Gastroesophageal sphincter (tissue), 4 donors: Measurements from ENCODE around the gene WEE1. TPM values are rescaled to one million over a fixed set of nuclear protein-coding genes. Genes with fewer than 3 reads are reported as not detected.

ENCODE experiments used
- ATAC-seq: fragments of 150-250 bp; one replicate; pipeline ENCODE4 v1.9.1; 2016; ENCODE audit warnings: mild to moderate bottlenecking, moderate library complexity
- H3K27ac ChIP-seq, 4 donors: fragments of 200-600 bp; sonication (generic) in 3 of 4; 1 replicate in 3 of 4; 2 replicates in 1 of 4; pipeline ENCODE4 v1.5.1; 2016 to 2019
- H3K27me3 ChIP-seq: fragments of 200-600 bp; sonication (generic); one replicate; pipeline ENCODE4 v1.5.1; 2019
- H3K36me3 ChIP-seq, 2 donors: fragments of 200-600 bp; sonication (generic); one replicate each; pipeline ENCODE4 v1.5.1; 2019; ENCODE audit warnings: control low read depth in 1 of 2
- H3K4me1 ChIP-seq, 3 donors: fragments of 200-600 bp; sonication (generic); 1 replicate in 2 of 3; 2 replicates in 1 of 3; pipeline ENCODE4 v1.5.1; 2016 to 2019; ENCODE audit warnings: control low read depth in 2 of 3
- H3K4me3 ChIP-seq, 2 donors: fragments of 200-600 bp; sonication (generic); one replicate each; pipeline ENCODE4 v1.5.1; 2019; ENCODE audit warnings: mild to moderate bottlenecking in 1 of 2, moderate library complexity in 1 of 2
- H3K9me3 ChIP-seq, 3 donors: fragments of 200-600 bp; sonication (generic); one replicate each; pipeline ENCODE4 v1.5.1; 2017 to 2019; ENCODE audit warnings: control low read depth in 2 of 3
- CTCF ChIP-seq, 4 experiments: fragments of 200-600 bp in 2 of 4; fragments of 450-650 bp in 2 of 4; sonication (generic) in 1 of 4; IDR thresholded peaks; one replicate each; pipeline ENCODE4 v1.5.1; 2017 to 2019; ENCODE audit warnings: antibody characterized with exemption in 4 of 4, mild to moderate bottlenecking in 2 of 4, moderate library complexity in 2 of 4
- EP300 ChIP-seq: sonication (generic); formaldehyde crosslinking; IDR thresholded peaks from one replicate; pipeline ENCODE4 v1.6.1; 2017; ENCODE audit warnings: antibody characterized with exemption, mild to moderate bottlenecking
- POLR2A ChIP-seq, 2 donors: fragments of 450-650 bp; IDR thresholded peaks; one replicate each; pipeline ENCODE4 v1.6.1; 2017; ENCODE audit warnings: antibody characterized with exemption in 2 of 2, mild to moderate bottlenecking in 2 of 2, moderate library complexity in 1 of 2
- POLR2AphosphoS5 ChIP-seq: sonication (generic); formaldehyde crosslinking; IDR thresholded peaks from one replicate; pipeline ENCODE4 v1.6.1; 2017; ENCODE audit warnings: antibody characterized with exemption
- WGBS, 2 donors: methylation state at CpG; one replicate each; pipeline ENCODE4 v1.1.5; 2018; ENCODE audit warnings: low coverage in 1 of 2; 5-methylcytosine and 5-hydroxymethylcytosine counted together
- total RNA-seq, 4 donors: library from RNA; depleted of rRNA; stranded (reverse); fragments of >200 nt; gene quantifications; one replicate each; pipeline ENCODE4 v1.1.0, GENCODE V29; 2016

Gene WEE1
- total RNA-seq, 4 donors from 2014 or later: 42.5 to 65.3 (median 51.3) TPM

GRCh38 chr11:9613118-9613829 is 39.8 kb downstream of the WEE1 start:
- H3K27ac ChIP-seq: peak overlapping the region; percentile 93 to 98 (median 96)

GRCh38 chr11:9613830-9614762 is 40.6 kb downstream of the WEE1 start:
- H3K4me1 ChIP-seq: peaks cover 0 to 34% (median 7%) of the 10 kb centered on the region in 3 donors
- ATAC-seq: peak; percentile 84
- H3K36me3 ChIP-seq: no peaks in the 10 kb centered on the region
- WGBS, 2 donors: 0 to 4% methylated on average over 4 to 11 of the region's 54 CpGs
- H3K4me3 ChIP-seq: peak overlapping the region; percentile 30 to 58
- no peaks in the 10 kb centered on the region for H3K27me3 ChIP-seq
- H3K9me3 ChIP-seq: no peaks in the 10 kb centered on the region
- TF ChIP-seq EP300: no peak
- TF ChIP-seq POLR2AphosphoS5: peak; percentile 84
- TF ChIP-seq POLR2A (IDR thresholded peaks at IDR 0.05): peak; percentile 34 to 61
- TF ChIP-seq CTCF (IDR thresholded peaks at IDR 0.05): peak; percentile 83 to 93 (median 88)
- peak overlapping the region; percentile 93 to 98 (median 96) for H3K27ac ChIP-seq

More at GRCh38 chr11:9613118-9613829, 39.8 kb downstream of the WEE1 start:
- peak; percentile 93 for ATAC-seq
- Histone ChIP-seq H3K27me3 (no peaks in the 10 kb centered on the region), H3K4me3 (peak overlapping the region; percentile 30 to 58), H3K36me3 (no peaks in the 10 kb centered on the region), H3K4me1 (peaks cover 0 to 34% (median 7%) of the 10 kb centered on the region in 3 donors), H3K9me3 (no peaks in the 10 kb centered on the region)
- 0 to 1% methylated on average over 11 to 15 of the region's 35 CpGs for WGBS, 2 donors
- TF ChIP-seq CTCF (IDR thresholded peaks at IDR 0.05): peak; percentile 63 to 96 (median 96)
- no peak for TF ChIP-seq EP300
- TF ChIP-seq POLR2A (IDR thresholded peaks at IDR 0.05): peak; percentile 56 to 59
- peak; percentile 92 for TF ChIP-seq POLR2AphosphoS5

GRCh38 chr11:9615031-9615451 is 41.6 kb downstream of the WEE1 start:
- ATAC-seq: no peak
- no peak for TF ChIP-seq POLR2AphosphoS5
- no peak for TF ChIP-seq EP300
- no peak for TF ChIP-seq CTCF (IDR thresholded peaks at IDR 0.05)
- no peak for TF ChIP-seq POLR2A (IDR thresholded peaks at IDR 0.05)
- Histone ChIP-seq H3K4me3 (no peak overlapping the region), H3K27me3 (no peaks in the 10 kb centered on the region), H3K4me1 (peaks cover 0 to 34% (median 7%) of the 10 kb centered on the region in 3 donors), H3K9me3 (no peaks in the 10 kb centered on the region), H3K36me3 (no peaks in the 10 kb centered on the region), H3K27ac (peak overlapping the region in 3 of 4 donors; percentile 95 to 98 (median 97))
- WGBS, 2 donors: 83% methylated on average over 1 to 2 of the region's 2 CpGs

- ATAC-seq: no peak
- Histone ChIP-seq H3K4me1 (peaks cover 0 to 34% (median 7%) of the 10 kb centered on the region in 3 donors), H3K27me3 (no peaks in the 10 kb centered on the region), H3K36me3 (no peaks in the 10 kb centered on the region), H3K9me3 (no peaks in the 10 kb centered on the region), H3K4me3 (no peak overlapping the region), H3K27ac (no peak overlapping the region)
- WGBS, 2 donors: 17 to 51% methylated on average over 1 to 2 of the region's 2 CpGs
- no peak for TF ChIP-seq POLR2AphosphoS5
- TF ChIP-seq CTCF (IDR thresholded peaks at IDR 0.05): no peak
- no peak for TF ChIP-seq EP300
- no peak for TF ChIP-seq POLR2A (IDR thresholded peaks at IDR 0.05)
Measured at GRCh38 chr11:9616042-9616675, 42.7 kb downstream of the WEE1 start.
